Neural crest cell (in vitro differentiated cells): ENCODE data around the gene DYRK1A. TPM values are rescaled to one million over a fixed set of nuclear protein-coding genes. Genes with fewer than 3 reads are reported as not detected.

Source experiments
- DNase-seq: peaks from one replicate; pipeline ENCODE4 v3.0.0; 2021; ENCODE audit warnings: low read depth, mixed read lengths, low spot score
- H3K27ac Mint-ChIP-seq: one replicate; pipeline ENCODE4 v1.8.0; 2021; ENCODE audit warnings: mild to moderate bottlenecking, mixed read lengths; ENCODE audit not compliant: unreplicated experiment
- H3K27me3 Mint-ChIP-seq: 2 replicates; pipeline ENCODE4 v1.8.0; 2021; ENCODE audit warnings: low read depth, mild to moderate bottlenecking, mixed read lengths
- H3K36me3 Mint-ChIP-seq: 2 replicates; pipeline ENCODE4 v1.8.0; 2021; ENCODE audit warnings: low read depth, mild to moderate bottlenecking, mixed read lengths
- H3K4me1 Mint-ChIP-seq: 2 replicates; pipeline ENCODE4 v1.8.0; 2021; ENCODE audit warnings: mixed read lengths
- H3K4me3 Mint-ChIP-seq: one replicate; pipeline ENCODE4 v1.8.0; 2021; ENCODE audit warnings: mild to moderate bottlenecking, mixed read lengths
- H3K9me3 Mint-ChIP-seq: 2 replicates; pipeline ENCODE4 v1.8.0; 2021; ENCODE audit warnings: mixed read lengths
- CTCF ChIP-seq: fragments of 200-600 bp; sonication (generic); conservative IDR thresholded peaks from 2 replicates; pipeline ENCODE4 v1.5.0; 2021; ENCODE audit warnings: antibody characterized with exemption, mild to moderate bottlenecking
- total RNA-seq: library from RNA; stranded (reverse); gene quantifications from 2 replicates; pipeline ENCODE4 v1.2.1, GENCODE V29; 2021

The DYRK1A gene
- total RNA-seq, 1 donor from 2014 or later: 77.0 TPM

DNA sequence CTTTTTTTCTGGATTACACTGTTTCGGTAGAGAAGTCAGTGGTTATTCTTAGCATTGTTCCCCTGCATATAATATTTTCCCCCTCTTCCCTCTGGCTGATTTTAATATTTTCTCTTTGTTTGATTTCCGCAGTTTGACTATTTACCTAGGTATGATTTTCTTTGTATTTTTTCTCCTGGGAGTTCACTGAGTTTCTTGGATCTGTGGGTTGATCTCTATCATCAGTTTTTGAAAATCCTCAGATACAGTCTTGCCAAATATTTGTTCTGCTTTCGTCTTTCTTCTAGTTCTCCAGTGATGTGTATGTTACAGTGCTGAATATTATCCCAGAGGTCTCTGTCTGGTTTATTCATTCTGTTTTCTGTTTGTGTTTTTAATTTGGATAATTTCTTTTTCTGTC, 136.4 kb downstream of the DYRK1A start:
- TF ChIP-seq CTCF: no peak
- peaks cover 11% of the 10 kb centered on the region for H3K4me1 Mint-ChIP-seq
- peaks cover 9% of the 10 kb centered on the region for H3K9me3 Mint-ChIP-seq
- H3K27me3 Mint-ChIP-seq: no peaks in the 10 kb centered on the region
- H3K36me3 Mint-ChIP-seq: peaks cover 45% of the 10 kb centered on the region
- no peak overlapping the region for H3K27ac Mint-ChIP-seq
- DNase-seq: no peak
- no peak overlapping the region for H3K4me3 Mint-ChIP-seq

DNA sequence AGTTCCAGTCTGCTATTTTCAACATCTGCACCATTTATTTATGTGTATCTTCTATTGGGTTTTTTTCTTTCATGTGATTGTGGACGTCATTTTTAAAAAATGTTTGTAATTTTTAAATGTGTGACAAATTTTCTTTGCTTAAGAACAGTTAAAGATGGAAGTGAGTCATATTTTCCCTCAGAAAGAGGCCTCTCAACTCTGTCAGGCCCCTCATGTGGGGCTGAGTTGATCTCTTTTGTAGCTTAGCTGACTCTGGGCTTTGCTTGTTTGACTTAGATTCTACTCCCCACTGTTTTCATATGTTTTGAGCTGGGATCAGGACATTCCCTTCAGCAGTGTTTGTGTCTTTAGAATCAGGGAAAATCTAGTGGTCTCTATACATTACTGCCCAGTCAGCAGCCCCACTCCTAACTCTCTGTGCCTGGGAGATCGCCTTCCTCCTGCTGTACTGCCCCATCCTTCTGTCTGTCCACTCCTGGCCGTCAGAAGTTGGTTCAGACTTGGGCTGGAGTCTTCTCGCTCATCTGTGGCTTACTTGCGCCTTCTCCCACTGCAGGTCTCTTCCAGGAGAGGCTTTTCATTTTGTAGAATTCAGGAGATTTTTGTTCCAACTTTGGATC, 137.4 kb downstream of the DYRK1A start:
- H3K9me3 Mint-ChIP-seq: peaks cover 9% of the 10 kb centered on the region
- no peak overlapping the region for H3K27ac Mint-ChIP-seq
- H3K36me3 Mint-ChIP-seq: peaks cover 42% of the 10 kb centered on the region
- no peak for DNase-seq
- H3K4me3 Mint-ChIP-seq: peak overlapping the region; percentile 14
- no peaks in the 10 kb centered on the region for H3K27me3 Mint-ChIP-seq
- TF ChIP-seq CTCF: no peak
- peaks cover 7% of the 10 kb centered on the region for H3K4me1 Mint-ChIP-seq

- TF ChIP-seq CTCF: no peak
- DNase-seq: no peak
- Mint-ChIP-seq H3K4me3 (no peak overlapping the region), H3K9me3 (peaks cover 9% of the 10 kb centered on the region), H3K27ac (no peak overlapping the region), H3K4me1 (peaks cover 7% of the 10 kb centered on the region), H3K27me3 (no peaks in the 10 kb centered on the region), H3K36me3 (peaks cover 44% of the 10 kb centered on the region)
These were observed 139.4 kb downstream of the DYRK1A start for GRCh38 chr21:37505963-37506362.

- peaks cover 3% of the 10 kb centered on the region for H3K9me3 Mint-ChIP-seq
- no peak for DNase-seq
- H3K27ac Mint-ChIP-seq: no peak overlapping the region
- no peak overlapping the region for H3K4me3 Mint-ChIP-seq
- peaks cover 7% of the 10 kb centered on the region for H3K4me1 Mint-ChIP-seq
- no peak for TF ChIP-seq CTCF
- no peaks in the 10 kb centered on the region for H3K27me3 Mint-ChIP-seq
- H3K36me3 Mint-ChIP-seq: peaks cover 46% of the 10 kb centered on the region
These were observed 141.1 kb downstream of the DYRK1A start for GRCh38 chr21:37507716-37508115.

DNA sequence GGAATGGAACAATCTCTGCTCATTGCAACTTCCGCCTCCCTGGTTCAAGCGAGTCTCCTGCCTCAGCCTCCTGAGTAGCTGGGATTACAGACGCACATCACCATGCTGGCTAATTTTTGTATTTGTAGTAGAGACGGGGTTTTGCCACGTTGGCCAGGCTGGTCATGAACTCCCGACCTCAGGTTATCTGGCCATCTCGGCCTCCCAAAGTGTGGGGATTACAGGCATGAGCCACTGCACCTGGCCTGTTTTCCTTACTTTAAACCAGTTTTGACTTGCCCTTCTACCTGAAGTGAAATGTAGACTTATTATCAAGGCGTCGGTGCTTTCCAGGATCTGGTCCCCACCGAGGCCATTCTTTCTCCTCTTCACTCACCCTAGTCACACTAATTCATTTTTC, 141.8 kb downstream of the DYRK1A start:
- no peak overlapping the region for H3K4me3 Mint-ChIP-seq

More for the DNA sequence above, 141.8 kb downstream of the DYRK1A start:
- peaks cover 7% of the 10 kb centered on the region for H3K4me1 Mint-ChIP-seq
- DNase-seq: no peak
- H3K27ac Mint-ChIP-seq: no peak overlapping the region
- no peaks in the 10 kb centered on the region for H3K27me3 Mint-ChIP-seq
- no peak for TF ChIP-seq CTCF
- peaks cover 44% of the 10 kb centered on the region for H3K36me3 Mint-ChIP-seq
- no peaks in the 10 kb centered on the region for H3K9me3 Mint-ChIP-seq
